Activated CD8-positive, alpha-beta memory T cell treated with anti-CD3 and anti-CD28 coated beads, Interleukin-2, amount 50 U/mL, for 24 hours (primary cell): ENCODE data around the gene DOCK10.

ENCODE experiments used
- DNase-seq: peaks from one replicate; pipeline ENCODE4 v3.0.0-alpha.2; 2020; ENCODE audit errors: extremely low read depth

The DOCK10 gene

DNA sequence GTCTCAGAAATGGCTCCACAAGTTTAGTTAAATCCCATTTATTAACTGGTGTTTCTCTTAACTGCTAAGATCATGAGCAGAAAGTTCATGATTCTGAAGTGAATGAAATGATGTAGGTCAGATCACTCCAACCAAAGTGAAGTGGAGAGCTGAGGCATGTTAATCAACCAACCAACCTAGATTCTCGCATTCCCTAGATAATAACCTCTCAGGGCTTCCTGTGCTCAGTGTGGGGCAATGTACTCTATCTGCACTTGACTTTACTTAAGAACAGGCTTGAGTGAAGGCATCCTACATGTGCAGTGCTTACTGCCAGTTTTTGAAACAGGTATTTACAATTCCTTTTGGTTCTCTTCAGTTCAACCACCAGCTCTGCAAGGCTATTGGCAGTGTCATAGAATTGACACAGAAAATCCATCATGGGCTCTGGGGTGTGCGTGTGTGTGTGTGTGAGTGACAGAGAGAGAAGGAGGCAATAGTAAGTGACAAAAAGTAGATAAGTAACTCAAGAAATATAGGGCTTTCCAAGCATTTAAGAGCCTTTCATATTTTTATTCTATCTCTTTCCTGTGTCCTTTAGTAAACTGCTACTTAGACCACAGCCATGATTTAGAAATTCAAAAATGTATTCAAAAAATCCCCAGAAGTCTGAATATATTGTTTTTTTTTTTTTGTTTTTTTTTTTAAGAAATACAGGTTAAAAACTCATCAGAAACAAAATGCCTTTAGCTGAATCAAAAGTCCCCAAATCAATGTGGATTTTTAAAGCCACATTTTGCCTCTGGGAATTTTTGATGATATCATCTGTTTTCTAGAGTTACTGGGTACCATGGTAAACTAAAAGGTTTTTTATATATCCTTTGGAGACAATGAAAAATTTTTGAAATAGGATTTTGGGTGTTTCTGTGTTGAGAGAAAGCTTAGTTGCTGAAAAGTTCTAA lies 28.6 kb downstream of the DOCK10 start:
- no peak for DNase-seq

DNA sequence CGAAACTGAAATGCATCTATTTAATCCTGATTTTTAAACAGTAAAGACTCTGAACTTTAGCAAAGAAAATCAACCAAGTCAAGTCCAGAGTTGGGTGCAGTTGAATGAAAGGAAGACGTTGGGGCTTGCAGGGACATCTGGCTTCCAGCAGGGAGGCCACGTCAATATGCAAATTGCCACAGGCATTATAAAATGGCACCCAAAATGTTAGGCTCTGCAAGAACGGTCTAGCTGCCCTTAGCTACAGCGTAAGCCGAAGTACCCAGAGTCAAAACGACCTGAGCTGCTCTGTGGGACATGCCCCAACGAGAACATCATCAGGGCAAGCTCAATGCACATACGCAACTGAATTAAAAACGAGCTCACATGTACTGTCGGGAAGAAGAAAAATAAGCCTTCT lies 30.7 kb downstream of the DOCK10 start:
- DNase-seq, result no peak

DNA sequence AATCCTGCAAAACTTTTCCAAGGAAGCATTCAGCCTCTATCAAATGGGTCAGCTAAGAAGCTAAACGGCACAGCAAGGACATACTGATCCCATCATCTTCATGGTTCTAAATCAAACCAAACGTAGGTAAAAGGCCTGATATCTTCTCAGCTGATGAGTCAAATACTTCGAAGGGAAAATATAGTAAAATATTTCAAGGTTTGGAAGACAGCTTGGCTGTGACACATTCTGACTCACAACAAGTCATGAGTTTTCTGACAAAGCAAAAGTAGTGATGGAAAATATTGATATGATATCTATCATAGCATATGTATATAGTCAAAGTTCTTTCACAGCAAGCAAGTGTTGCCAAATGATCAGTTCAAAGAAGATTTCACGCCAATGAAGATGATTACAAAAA lies 31.5 kb downstream of the DOCK10 start:
- no peak for DNase-seq

DNA sequence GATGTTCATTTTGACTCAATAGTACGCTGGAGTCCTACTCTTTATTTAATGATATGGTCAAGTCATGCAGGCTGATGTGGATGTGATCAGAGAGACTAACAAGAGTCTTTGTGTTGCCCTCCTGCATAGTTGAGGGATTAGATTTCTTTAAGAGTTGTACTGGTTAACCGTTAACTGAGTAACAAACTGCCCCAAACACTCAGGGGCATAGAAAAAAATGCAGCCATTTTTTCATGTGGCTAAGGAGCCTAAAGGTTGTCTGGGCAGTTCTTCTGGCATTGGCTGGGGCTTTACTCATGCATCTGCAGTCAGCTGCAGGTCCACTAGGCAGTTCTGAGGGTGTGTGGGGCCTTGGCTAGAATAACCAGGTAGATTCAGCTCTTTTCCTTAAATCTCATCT lies 32.5 kb downstream of the DOCK10 start:
- DNase-seq, result no peak

DNA sequence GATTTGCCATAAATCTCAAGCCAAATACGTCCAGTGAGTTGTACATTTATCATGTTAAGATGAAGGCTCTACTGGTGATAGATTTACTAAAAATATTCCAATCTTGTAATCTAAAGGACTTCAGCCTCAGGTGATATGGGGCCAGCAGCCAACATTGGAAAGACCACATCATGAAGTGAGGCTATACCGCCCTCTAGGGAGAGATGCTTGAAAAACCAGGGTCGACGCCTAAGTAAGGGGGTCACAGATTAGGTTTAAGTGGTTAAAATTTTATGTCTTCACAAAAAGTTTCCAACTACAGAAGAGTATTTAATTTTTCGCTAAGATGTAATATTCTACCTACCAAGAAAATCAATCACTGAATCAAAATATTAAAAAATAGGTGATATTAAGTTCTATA lies 33.3 kb downstream of the DOCK10 start:
- DNase-seq, result no peak

DNA sequence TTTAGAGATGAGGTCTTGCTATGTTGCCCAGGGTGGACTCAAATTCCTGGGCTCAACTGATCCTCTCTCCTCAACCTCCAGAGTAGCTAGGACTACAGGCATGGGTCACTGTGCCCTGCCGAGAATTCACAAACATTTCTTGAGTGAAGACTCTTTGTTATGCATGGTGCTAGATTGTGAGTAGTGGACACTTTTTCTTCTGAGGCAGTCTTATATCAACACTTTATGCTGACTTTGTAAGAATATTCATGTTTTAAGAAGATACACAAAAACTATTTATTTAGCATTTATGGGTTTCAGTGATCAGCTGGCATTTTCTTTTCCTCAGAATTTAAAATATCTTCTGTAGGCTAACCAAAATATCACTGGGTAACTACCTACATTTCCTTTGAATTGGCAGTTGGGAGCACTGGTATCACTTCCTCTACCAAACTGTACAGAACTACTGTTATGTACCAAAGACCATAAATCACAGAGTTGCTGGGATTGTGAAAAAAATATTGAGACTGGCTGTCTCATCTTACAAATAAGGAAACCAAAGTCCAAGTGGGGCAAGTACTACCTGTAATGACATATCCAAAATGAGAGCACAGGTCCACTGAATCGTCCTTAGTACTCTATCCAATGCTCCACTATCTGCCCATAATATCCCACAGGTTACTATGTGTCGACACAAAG lies 34.0 kb downstream of the DOCK10 start:
- DNase-seq, result no peak

DNA sequence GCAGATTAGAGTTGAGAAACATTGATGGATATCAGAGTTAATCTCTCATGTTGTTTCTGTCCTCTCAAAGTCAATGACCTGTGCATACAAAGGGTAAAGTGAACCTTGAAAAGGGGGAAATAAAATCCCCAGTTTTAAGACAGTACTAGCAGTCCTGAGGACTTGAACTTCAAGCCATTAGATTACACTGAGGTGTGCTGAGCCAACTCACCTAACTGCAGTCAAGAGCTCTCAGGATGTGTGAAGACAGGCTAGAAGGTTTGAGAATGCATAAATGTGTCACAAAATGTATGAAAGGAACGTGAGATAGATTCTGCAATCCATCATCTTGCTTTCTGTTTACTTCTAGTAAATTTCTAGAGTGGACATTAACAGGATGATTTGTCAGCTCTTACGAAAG lies 35.5 kb downstream of the DOCK10 start:
- no peak for DNase-seq

DNA sequence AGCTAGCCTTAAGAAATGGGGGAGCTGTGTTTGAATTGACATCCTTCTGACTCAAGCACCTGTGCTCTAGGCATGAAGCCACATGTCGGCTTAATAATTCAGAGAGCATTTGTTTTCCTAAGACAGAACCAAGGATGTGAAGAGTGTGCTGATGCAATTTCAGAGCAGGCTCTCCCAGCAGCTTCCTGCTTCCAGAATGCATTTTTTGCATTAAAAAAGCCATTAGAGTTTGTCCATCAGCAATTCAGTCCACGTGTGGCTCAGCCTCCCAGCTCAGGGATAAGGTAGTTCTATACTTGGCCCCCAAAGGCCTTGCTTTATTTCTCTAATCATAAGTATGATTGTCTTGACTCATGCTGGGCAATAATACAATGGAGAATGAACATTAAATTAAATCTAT lies 37.7 kb downstream of the DOCK10 start:
- DNase-seq, result no peak

DNA sequence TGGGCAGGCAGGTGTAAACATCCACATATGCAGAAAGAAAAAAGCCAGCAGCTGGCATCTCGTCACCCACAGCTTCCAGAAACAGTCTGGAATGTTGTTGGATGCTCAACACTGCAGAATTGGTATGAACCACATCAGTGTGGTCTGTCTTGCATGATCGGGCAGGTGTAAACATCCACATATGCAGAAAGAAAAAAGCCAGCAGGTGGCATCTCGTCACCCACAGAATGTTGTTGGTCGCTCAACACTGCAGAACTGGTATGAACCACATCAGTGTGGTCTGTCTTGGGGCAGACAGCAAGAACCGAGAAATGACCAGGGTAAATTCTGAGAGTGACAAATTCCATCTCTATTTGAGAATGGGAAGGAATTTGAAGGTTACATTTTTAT lies 39.6 kb downstream of the DOCK10 start:
- DNase-seq, result no peak

DNA sequence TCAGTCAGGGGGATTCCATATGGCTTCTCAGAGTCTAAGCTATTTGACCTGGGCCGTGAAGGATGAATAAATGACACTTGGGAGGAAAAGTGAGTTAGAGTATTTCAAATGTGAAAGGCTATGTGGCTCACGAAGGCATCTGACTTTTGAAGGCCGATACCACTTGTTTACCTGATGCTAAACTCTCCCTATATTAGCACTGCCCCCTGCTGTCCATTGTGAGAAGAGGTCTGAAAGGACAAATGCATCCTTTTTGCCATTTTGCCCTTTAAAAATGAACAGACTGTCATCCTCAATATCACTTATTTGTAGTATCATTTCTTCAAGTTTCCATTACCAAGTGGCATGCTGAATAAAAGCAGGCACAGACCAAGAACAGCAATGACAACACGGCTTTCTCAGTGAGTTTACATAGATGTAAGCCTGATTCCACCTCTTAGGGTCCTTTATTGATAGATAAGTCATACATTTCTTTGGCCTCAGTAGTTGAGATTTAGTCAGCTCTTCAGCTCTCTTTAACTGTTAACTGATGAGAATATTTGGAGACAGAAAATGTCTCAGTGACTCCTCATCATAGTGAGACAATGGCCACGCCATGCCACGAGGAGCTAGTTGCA lies 40.1 kb downstream of the DOCK10 start:
- peak; percentile 43 for DNase-seq

DNA sequence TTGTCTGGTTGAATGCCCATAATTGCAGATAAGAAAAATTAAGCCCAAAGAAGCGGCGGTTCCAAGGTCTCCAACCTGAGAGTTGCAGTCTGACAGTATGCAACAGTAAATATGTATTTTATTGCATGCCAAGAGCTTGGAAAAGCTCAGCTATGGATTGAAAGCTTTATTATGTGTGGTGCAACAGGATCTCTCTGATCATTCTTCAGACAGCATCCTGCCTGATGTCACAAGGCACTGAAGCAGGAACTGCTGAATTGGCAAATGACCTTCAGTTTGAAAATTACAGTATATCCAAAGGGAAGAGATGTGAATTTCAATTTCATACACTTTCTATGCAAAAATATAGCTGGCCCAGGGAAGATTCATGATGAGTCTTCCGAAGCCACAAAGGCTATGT lies 42.5 kb downstream of the DOCK10 start:
- DNase-seq, result no peak

DNA sequence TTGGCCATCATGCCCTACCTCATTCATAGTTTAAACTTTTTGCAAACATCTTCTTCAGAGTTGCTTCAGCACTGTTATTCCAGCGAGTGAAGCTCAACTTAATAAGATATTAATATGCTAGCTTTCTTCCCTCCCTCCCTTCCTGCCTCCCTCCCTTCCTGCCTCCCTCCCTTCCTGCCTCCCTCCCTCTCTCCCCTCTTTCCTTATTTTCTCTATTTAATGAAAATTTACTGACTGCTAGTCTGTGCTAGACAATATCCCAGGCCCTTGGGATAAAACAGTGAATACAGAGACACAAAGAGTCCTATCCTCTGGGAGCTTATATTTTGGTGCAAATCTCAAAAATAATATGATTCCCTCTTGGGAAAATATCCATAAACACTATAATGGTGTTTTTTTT lies 42.9 kb downstream of the DOCK10 start:
- DNase-seq, result no peak

DNA sequence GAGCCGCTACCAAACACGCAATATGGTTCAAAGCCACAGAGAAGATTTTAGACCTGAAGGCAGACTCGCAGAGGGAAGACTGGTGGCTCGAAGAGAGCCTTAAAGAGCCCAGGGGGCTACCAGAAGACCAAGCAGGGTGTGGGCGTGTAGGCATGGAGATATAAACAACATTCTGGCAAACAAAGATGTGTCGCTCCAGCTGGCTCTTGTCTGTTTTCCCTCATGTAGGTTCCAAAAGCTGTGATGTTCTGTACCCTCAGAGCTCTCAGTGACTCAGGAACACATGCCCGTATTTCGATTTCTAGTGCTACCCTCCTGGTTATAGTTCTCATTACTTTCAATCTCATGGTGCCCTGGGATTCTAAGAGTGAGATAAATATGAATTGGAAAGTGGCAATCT lies 44.5 kb downstream of the DOCK10 start:
- no peak for DNase-seq

DNA sequence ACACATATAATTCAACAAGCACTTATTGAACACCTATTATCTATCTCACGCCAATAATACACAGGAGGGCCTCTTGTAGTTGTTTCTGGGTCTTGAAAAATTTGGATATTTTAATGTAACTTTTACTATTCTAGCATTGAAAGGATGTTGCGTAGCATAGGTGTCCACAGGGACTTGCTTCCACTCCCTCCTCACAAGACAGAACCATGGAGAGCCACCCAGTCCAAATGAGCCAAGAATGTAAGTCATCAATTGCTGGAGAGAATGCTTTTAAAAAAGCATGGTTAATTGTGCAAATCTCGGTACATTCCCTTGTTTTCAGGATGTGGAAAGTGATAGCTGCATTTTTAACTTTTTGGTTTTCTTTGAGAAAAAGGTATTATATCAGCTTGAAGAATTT lies 46.8 kb downstream of the DOCK10 start:
- no peak for DNase-seq

DNA sequence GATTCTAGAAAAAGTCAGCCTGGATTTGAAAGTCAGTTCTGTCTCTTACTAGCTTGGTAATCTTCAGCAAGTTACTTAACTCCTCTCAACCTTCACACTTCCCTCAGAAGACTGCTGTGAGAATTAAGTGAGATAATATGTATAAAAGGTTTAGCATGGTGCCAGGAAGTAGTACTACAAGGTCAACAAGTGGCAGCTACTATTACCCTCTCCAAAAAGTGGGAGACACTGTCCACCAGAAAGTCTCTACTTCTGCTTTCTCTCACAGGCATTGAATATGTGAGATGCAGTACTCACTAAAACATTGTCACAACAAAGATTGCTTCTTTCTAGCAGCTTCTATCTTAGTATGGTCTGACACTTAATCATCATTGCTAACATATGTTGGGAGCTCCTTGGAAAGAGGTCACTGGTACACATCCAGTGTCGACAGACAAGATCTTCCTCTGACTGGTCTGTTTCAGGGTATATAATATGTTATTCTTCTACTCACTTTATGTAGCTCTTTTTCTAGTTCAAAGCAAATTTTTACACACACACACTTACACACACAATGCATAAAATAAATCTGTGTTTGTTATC lies 47.9 kb downstream of the DOCK10 start:
- no peak for DNase-seq

DNA sequence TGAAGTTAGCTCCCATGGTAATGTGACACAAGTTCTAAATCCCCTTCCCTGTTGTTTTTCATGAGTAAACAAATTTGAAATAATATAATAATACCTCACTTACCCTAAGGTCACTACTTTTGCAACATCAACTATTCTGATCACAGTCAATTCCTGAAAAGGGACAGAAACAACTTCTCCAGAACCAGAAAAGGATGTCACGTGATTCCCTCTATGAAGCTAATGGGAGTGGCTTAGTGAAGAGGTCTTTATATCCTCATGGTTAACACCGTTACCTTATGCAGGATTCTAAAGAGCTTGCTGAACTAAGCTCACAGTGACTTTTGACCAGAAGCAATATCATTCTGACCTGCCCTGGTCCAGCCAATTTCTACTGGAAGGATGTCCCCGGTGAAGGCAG lies 51.6 kb downstream of the DOCK10 start:
- no peak for DNase-seq

DNA sequence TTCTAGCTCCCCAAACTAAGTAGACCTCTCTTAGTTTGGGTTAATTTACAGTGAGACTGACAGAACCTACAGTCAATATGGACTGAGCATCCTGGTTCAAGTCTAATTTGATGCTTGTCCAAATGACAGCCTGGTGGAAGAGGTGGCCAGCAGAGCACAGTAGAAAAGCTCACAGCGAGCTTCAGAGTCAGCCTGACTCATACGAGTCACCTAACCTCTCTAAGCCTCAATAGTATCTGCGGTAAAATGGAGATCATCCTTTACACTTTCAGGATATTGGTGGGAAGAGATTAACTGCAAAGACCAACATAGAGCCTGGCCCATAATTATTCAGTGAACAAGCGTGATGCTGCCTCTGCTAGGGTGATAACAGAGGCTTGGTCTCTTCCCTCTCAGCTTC lies 54.5 kb downstream of the DOCK10 start:
- DNase-seq, result no peak

DNA sequence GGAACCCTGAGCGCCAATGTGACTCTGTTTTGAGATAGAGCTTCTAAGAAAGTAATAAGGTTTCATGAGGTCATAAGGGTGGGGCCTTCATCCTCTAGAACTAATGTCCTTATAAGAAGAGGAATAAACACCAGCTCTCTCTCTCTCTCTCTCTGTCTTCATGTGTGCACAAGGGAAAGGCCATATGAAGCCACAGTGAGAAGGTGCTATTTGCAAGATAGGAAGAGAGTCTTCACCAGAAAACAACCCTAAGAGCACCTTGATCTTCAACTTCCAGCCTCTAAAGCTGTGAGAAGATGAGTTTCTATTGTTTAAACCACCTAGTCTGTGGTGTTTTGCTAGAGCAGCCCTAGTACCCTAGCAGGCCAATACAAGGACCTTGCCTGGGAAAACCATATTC lies 55.8 kb downstream of the DOCK10 start:
- DNase-seq, result no peak

DNA sequence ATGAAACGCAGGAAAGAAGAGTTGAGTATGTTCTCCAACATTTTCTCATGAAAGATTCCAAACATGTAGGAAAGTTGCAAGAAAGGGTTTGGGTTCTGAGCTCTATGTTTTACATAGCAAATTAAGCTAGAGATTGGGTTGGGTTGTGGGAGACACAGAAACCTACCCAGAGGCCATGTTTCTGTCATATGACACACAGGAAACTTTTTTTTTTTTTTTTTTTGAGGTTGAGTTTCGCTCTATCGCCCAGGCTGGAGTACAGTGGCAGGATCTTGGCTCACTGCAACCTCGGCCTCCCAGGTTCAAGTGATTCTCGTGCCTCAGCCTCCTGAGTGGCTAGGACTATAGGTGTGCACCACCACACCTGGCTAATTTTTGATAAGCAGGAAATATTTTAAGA lies 57.6 kb downstream of the DOCK10 start:
- DNase-seq, result no peak

DNA sequence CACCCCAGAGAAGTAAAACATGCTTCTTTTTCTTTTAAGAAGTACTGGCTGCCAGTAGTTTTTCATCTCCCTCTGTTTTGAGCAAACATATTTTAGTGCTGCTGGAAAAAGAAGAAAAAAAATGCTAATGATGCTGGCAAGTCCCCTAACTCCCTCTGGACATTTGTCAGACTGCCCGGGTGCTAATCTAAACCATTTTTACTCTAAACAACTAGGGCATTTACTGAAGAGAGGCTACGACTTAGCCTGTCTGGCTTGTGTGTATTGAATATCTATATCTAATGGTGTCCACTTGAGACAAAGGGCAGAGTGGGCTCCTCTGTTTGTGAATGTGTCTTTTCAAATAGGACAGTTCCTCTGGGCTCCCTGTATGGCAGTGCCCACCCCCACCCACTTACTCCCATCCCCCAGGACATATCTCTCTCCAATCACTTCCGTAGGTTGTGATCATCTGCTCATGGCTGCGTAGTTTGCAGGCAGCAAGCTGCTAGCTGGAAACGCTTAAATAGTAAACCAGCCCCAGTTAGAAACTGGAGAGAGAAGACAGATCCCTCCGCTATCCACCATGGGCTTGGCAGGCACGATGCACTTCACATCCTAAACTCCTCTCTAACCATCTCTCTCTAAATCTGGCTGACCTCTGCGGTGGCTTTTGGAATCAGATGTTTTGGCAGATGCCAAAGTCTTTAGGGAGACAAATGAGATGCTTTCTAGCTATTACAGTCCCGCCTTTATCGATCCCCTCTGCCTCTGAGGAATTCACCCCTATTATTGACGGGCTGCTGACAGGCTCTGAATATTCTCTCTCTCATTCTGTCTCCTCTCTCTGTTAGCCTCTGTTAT lies 58.3 kb downstream of the DOCK10 start:
- no peak for DNase-seq

DNA sequence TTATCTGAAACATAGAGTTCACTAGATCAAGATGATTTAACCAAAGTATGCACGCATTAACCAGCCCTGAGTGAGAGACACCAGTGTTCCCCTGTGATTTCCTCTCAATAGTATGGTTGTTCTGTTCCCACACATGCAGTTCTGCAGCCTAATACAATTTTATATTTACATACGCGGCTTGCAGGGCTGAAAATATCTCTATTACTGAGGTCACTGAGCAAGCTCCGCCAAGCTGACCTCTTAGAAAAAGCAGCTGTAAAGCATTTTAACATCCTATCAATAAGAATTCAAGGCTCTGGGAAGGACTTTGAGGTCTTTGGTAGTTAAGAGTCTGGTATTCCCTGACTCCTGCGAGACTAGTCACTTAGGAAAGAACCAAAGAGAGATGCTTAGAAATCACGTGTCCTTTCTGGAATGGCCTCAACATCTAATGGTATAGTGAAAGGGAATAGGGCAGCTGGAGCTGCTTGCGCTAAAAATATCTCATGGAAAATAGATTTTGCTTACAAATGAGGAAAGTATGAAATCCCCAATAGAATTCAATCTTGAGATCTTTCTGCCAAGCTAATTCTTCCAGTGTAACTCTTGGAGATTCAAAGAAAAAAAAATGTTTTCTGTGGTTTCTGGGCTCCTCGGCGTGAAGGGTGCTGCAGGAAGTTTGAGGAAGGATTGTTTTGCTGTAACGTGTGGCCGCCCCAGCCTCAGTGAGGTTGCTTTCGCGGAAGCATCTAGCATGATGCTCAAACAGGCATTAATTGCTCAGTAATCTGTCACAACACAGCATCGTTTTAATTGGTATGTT lies 59.2 kb downstream of the DOCK10 start:
- DNase-seq, result no peak
